Stimulated activated CD4-positive, alpha-beta T cell treated with anti-CD3 and anti-CD28 coated beads, Interleukin-4, amount 100 ng/mL, for 4 hours (primary cell): Measurements from ENCODE around the gene STAU1.
"Not testable (repeated sequence)": the region's sequence is repeated elsewhere in the genome, so short reads cannot be mapped to it uniquely, and the experiment has no call there.

ENCODE experiments used
- DNase-seq, 2 experiments: peaks; one replicate each; pipeline ENCODE4 v3.0.0-alpha.2; 2020

The STAU1 gene

GRCh38 chr20:49161428-49162152 is 26.5 kb downstream of the STAU1 start:
- no peak for DNase-seq

GRCh38 chr20:49160057-49160929 is 27.8 kb downstream of the STAU1 start:
- no peak for DNase-seq

GRCh38 chr20:49157146-49157545 is 31.0 kb downstream of the STAU1 start:
- no peak for DNase-seq

DNA sequence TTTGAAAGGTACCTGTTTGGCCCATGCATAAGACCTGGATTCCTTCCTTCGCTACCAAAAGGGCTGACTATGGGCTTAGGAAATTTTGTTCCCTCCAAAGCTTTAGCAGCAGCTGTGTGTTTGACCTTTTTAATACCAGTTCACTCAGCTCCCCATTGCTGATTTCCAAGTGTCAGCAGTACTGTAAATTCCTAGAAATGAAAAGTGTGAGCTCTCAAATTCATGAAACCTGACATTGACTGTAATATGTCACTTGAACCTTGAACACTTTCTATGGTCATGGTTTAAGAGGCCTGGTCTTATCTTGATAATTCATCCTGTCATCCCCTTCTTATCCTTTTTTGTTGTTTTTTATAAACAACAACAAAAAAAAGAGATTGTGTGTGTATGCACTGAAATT is 31.7 kb downstream of the STAU1 start:
- DNase-seq, result no peak

DNA sequence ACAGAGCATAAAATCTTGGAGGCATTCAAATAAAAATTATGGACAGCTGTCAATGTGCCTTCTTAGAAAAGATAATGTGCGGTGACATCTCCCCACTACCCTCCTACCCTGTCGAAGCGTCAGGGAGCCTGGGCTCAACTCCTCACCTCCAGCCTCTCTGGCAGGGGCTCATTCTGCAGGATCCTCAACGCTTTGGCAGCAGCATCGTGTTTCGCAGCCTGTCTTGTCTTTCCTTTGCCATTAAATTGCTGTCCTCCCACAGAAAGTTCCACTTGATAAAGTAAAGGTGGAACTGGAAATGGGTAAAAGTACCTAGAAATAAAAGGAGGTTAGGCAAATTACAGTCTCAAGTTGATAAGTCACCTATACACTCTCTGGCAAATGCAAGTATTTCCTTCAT is 36.7 kb downstream of the STAU1 start:
- DNase-seq, result no peak

DNA sequence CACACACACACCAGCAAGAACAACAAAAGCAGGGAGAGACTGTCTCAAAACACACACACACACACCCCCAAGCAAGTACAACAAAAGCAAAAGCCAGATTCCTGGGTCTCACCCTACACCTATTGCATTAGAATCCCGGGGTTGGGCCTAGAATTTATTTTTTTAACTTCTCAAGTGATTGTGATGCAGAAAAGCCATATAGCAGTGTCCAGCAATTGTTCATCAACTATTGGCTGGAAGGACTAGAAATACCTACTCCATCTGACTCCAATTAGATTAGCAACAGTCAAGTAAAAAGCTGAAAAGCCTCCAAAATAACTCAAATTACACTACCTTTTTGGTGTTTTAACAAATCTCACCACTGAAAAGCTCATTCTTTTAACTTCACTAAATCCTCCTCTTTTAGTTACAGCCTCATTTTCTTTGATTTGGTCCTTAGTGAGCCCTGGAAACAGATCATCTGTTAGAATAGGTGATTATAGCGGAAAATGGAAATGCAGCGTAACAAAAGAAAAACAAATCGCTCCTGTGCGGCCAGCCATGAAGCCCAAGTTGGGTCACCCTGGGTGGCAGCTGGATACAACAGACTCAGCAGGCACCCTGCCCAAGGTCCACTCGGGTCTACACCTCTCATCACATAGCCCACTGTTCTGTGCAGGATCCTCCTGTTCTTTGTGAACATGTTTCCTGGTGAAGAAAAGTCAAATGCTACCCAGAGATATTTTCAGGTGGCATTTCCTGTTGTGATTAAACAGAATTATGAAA is 38.7 kb downstream of the STAU1 start:
- DNase-seq, result no peak

DNA sequence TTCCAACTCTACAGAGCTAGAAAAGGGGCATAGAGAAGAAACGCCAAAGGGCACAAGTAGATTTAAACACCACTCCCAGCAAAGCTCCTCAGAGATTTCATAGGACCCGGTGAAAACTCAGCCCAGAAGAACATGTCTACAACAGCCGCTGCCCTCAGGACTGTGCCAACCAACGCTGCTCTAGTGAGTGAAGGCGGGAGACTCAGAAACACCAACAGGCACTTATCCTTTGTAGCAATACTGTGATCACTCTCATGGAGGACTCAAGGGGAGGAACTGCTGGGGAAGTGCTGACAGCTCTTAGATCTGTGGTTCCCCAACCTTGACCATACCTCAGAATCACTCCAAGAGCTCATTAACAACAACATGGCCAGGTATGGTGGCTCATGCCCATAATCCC is 39.5 kb downstream of the STAU1 start:
- no peak for DNase-seq

DNA sequence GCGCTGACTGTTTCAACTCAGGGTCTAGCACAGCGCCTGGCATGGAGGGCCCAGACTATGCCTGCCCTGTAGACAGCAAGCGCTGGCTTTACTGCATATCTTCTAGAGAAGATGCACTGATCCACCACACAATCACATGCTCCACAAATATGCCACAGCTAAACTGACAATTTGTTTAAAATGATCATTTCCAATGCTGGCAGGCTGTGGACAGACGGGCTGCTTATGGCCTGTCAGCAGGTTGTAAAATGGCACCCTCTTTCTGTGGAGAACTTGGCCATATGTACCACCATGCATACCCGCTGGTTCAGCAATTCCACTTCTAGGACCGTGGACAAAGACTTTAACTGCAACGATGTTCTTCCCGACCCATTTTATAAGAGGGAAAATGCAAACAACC is 40.8 kb downstream of the STAU1 start:
- DNase-seq, result no peak

DNA sequence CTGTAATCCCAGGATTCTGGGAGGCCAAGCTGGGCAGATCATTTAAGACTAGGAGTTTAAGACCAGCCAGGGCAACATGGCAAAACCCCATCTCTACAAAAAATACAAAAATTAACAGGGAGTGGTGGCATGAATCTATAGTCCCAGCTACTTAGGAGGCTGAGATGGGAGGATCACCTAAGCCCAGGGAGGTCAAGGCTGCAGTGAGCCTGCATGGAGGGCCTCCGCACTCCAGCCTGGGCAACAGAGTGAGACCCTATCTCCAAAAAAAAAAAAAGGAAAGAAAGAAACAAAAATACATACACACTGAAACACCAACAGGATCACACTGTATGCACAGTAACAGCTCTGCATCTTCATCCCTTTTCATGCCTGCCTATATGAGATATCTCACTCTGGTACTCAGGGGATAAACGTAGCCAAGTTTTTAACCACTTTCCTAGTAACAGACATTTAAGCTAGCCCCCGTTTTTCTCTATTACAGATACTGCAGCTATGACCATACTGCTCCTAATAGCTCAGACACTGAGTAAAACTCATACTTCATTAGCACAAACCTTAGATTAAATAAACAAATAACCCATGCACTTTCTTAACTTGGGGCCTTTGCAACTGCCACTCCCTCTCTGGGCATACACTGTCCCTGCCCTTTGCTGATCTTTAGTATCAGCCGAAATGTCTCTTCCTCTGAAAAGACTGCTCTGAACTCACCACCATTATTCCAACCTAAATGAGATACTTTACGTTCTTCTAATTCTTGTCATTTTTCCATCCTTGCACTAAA is 41.5 kb downstream of the STAU1 start:
- no peak for DNase-seq

DNA sequence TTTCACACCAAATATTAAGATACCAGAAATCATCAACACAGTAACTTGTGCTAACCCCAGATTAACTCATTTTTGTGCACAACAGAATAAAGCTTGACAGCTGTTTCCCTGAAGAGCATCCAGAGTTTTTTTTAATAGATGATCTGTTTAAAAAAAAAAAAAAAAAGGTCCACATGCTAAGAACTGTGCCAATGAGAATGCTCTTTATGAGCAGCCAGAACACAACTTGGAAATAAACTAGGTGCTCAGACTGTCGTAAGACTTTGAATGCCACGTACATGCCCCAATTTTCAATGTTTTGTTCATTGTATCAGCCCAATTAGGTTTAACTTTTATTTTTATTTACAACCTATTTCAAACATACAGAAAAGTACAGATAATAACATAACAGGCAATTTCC is 47.3 kb downstream of the STAU1 start:
- no peak for DNase-seq

DNA sequence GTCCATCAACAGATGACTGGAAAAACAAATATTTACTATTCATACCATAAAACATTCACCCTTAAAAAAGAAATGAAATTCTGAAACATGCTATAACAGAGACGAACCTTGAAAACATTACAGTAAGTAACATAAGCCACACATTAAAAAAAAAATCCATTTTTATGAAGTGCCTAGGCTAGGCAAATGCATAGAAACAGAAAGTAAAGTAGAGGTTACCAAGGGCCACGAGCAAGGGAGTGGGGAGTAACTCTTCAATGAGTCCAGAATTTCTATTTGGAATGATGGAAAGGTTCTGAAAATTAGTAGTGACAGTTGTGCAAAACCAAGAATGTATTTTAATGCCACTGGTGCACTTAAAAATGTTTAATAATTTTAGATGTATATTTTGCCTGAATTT is 47.7 kb downstream of the STAU1 start:
- no peak for DNase-seq

DNA sequence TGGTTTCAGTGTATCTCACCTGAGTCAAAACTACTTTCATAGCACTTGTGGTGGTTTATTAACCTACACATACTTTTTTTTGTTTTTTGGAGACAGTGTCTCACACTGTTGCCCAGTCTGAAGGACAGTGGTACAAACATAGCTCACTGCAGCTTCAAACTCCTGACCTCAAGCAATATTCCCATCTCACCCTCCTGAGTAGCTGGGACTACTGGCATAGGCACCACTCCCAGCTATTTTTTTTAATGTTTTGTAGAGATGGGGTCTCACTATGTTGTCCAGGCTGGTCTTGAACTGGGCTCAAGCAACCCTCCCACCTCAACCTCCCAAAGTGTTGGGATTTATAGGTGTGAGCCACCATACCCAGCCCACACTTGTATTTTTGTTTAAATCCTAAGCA is 49.7 kb downstream of the STAU1 start:
- no peak for DNase-seq

DNA sequence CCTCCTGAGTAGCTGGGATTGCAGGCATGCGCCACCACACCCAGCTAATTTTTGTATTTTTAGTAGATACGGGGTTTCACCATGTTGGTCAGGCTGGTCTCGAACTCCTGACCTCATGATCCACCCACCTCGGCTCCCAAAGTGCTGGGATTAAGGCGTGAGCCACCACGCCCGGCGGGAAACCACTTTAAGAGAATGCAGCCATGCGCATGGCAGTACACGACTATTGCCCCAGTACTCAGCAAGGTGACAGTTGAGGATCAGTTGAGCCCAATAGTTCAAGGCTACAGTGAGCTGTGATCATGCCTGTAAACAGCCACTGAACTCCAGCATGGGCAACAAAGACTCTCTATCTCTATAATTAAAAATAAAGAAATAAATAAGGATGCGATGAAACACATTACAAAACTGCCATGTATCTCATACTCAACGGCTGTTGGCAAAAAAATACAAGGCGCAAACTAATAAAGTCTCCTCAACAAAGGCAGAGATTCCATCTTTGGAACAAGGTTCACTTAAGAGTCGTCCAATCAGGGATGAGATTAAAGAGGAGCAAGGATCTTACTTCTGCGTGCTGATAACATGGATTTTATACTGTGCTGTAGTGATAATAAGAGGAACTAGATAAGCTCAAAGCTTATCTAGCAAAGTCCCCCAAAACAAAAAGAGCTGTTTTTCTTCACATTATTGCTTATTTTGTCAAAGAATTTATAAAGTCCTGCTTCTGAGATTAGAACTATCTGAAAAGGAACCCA is 51.1 kb downstream of the STAU1 start:
- no peak for DNase-seq

GRCh38 chr20:49134797-49135196 is 53.3 kb downstream of the STAU1 start:
- not testable (repeated sequence) for DNase-seq

- no peak for DNase-seq
Observed at GRCh38 chr20:49133571-49133970, 54.6 kb downstream of the STAU1 start.

GRCh38 chr20:49132995-49133478 is 55.1 kb downstream of the STAU1 start:
- no peak for DNase-seq

DNA sequence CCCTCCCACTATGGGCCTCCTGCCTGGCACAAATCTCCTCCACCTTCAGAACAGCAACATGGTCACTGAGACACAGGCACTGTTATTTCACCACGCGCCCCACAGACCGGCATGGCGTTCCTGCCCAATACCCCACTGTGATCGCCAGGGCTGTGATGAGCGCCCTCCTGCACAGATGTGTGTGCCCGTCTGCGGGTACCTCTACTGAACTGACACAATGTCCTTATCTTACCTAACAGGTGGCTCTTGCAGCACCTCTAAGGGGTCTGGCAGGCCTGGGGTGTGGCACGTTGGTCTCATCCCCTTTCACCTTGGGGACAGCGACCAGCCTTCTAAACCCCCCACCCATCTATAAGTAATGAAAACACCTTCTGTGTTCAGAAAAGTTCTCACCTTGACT is 64.2 kb downstream of the STAU1 start:
- DNase-seq, result no peak

DNA sequence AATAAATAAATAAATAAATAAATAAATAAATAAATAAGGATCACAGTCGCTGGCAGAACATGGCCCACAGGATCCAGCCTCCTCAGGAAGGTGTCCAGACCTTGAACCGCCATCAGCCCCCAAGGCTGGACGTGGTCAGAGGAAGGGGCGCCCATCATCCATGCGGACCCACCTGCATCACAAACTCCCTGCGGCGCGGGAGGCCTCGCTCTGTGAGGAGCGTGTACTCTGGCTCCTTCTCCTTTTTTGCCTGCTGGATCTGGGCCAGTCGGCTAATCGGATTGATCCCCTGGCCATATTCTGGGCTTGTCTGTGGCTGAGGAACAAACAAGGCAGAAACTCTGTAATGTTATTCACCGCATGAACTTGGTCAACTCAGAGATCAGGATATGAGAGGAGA is 65.2 kb downstream of the STAU1 start:
- DNase-seq, result no peak

GRCh38 chr20:49119988-49120387 is 68.1 kb downstream of the STAU1 start:
- DNase-seq, result no peak

DNA sequence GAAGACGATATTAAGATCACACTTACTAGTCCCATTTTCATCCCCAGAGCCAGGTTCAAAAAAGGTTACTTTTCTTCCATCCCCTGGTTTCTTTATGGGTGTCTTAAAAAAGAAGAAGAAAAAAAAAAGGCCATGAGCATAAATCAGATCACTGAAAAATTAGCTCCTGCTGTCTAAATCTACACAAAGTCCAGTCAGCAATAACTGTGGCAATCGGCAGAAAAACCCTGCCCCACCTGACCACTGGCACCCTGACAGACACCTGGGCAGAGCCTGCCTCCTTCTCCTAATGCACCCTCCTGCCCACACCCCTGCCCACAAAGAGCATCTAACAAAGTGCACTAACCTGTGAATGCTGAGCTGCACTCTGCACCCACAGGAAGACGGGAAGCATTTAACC is 69.8 kb downstream of the STAU1 start:
- no peak for DNase-seq

DNA sequence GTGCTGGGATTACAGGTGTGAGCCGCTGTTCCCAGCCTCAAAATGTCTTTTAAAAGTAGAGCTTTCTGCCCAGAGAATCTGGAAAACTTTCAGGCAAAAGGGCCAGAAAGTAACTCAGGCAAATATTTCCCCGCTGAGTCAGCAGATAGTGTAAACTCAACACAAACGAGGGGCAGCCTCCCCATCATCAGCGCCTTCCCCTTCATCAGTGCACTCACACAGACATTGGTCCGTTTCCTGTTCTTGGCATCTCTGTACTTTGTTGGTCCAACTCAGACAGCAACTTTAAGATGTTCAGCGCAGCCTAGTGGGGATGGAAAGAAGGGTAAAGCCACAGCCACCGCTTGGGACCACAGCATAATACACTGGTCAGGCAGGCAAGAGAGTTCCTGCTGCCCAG is 72.6 kb downstream of the STAU1 start:
- DNase-seq, result no peak
